ENCODE measurements around the gene CKAP4. TPM values are rescaled to one million over a fixed set of nuclear protein-coding genes. Genes with fewer than 3 reads are reported as not detected.

The CKAP4 gene
- total and polyA plus RNA-seq, 10 of the 15 experiments (the other 5 are each of a cell fraction or from before 2014, with no cell fraction given): 0.39 to 23.6 (median 11.1) TPM

DNA sequence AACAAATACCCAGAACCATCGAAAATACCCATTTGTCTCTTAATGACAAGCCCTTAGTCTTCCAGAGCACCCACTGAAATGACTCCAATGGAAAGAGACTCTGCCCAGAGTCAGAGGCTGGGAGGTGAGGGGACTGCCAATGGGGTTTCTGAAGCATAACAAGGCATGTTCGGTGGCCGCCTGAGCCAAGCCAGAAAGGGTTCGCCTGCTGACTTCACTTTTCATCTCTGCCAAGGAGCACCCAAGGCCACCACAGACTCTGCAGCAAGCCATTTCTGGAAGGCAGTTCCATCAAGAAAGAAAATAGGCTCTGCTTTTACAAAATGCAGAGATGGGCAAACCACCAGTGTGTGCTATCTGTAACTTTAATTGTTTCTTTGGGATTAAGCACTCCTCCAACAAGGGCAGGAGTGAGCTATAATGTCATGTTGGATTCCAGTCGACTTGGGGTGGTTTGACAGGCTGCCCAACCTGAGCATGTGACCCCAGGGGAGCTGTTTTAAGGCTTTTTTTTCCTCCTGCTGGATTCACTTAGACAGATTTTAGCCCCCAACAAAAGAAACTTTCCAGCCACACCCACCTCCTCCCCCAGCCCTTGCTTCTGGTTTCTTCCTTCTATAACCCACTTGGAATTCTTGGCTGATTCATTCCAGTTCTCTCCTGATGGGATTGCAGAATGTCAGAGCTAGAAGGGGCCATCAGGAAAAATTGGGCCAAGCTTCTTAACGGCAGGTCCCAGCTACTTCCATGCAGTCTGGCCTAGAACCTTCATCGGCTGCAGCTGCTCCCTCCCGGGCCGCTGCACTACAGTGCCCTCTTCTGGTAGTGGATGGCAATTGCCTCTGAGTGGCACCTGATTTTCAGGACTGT lies 24.1 kb downstream of the CKAP4 start (continued):
- no peak for TF ChIP-seq ZNF217 (IDR thresholded peaks at IDR 0.05)
- TF ChIP-seq BCL11A (IDR thresholded peaks at IDR 0.05; ENCODE audit: low read depth, low read length): no peak
- TF ChIP-seq, protein P1, sequence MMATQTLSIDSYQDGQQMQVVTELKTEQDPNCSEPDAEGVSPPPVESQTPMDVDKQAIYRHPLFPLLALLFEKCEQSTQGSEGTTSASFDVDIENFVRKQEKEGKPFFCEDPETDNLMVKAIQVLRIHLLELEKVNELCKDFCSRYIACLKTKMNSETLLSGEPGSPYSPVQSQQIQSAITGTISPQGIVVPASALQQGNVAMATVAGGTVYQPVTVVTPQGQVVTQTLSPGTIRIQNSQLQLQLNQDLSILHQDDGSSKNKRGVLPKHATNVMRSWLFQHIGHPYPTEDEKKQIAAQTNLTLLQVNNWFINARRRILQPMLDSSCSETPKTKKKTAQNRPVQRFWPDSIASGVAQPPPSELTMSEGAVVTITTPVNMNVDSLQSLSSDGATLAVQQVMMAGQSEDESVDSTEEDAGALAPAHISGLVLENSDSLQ (IDR thresholded peaks at IDR 0.05): peak; percentile 64
- TF ChIP-seq MEF2B (IDR thresholded peaks at IDR 0.05; ENCODE audit: partially characterized antibody, poor library complexity, severe bottlenecking): no peak
- TF ChIP-seq, protein P2, sequence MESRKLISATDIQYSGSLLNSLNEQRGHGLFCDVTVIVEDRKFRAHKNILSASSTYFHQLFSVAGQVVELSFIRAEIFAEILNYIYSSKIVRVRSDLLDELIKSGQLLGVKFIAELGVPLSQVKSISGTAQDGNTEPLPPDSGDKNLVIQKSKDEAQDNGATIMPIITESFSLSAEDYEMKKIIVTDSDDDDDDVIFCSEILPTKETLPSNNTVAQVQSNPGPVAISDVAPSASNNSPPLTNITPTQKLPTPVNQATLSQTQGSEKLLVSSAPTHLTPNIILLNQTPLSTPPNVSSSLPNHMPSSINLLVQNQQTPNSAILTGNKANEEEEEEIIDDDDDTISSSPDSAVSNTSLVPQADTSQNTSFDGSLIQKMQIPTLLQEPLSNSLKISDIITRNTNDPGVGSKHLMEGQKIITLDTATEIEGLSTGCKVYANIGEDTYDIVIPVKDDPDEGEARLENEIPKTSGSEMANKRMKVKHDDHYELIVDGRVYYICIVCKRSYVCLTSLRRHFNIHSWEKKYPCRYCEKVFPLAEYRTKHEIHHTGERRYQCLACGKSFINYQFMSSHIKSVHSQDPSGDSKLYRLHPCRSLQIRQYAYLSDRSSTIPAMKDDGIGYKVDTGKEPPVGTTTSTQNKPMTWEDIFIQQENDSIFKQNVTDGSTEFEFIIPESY (IDR thresholded peaks at IDR 0.05): no peak
- TF ChIP-seq TBL1XR1 (IDR thresholded peaks at IDR 0.05; ENCODE audit: low read depth, low read length): no peak
- TF ChIP-seq PAX8 (IDR thresholded peaks at IDR 0.05): no peak
- no peak for TF ChIP-seq HDAC6 (IDR thresholded peaks at IDR 0.05; ENCODE audit: unreplicated experiment)
- no peak for TF ChIP-seq CBX5 (IDR thresholded peaks at IDR 0.05; ENCODE audit: low read depth)
- no peak for TF ChIP-seq SMAD5 (IDR thresholded peaks at IDR 0.05; ENCODE audit: low read depth)
- no peak for TF ChIP-seq BMI1 (IDR thresholded peaks at IDR 0.05; ENCODE audit: borderline replicate concordance)
- no peak for TF ChIP-seq MTA3 (IDR thresholded peaks at IDR 0.05; ENCODE audit: borderline replicate concordance, low read length)
- no peak for TF ChIP-seq ZNF24 (IDR thresholded peaks at IDR 0.05)
- no peak for TF ChIP-seq KLF5 (IDR thresholded peaks at IDR 0.05; ENCODE audit: partially characterized antibody)
- 0 out of 2 replicates have a peak, but pooled peaks have one; percentile 65 for TF ChIP-seq TCF12 (IDR thresholded peaks at IDR 0.05; ENCODE audit: low read depth, low read length)
- no peak for TF ChIP-seq IKZF2 (IDR thresholded peaks at IDR 0.05)
- TF ChIP-seq CHD1 (IDR thresholded peaks at IDR 0.05; ENCODE audit: low read depth, low read length): no peak
- no peak for TF ChIP-seq BACH1 (IDR thresholded peaks at IDR 0.05; ENCODE audit: borderline replicate concordance)
- TF ChIP-seq STAT1 (conservative IDR thresholded peaks at IDR 0.05): no peak
- no peak for TF ChIP-seq SMAD1 (IDR thresholded peaks at IDR 0.05; ENCODE audit: low read depth, partially characterized antibody)
- TF ChIP-seq ATF7 (IDR thresholded peaks at IDR 0.05; ENCODE audit: low read depth): no peak
- TF ChIP-seq BHLHE40 (IDR thresholded peaks at IDR 0.05; ENCODE audit: borderline replicate concordance in 1 of 2, low read depth in 2 of 2, low read length in 1 of 2): 0 out of 4 replicates have a peak, but pooled peaks of 1 of the 2 experiments have one; percentile 26
- TF ChIP-seq NR2F1 (conservative IDR thresholded peaks at IDR 0.05): no peak
- TF ChIP-seq CBX3 (IDR thresholded peaks at IDR 0.05; ENCODE audit: borderline replicate concordance, low read depth): no peak
- TF ChIP-seq LARP7 (IDR thresholded peaks at IDR 0.05): no peak
- TF ChIP-seq YY1 (IDR thresholded peaks at IDR 0.05; ENCODE audit: low read depth, low read length): peak; percentile 46; the same call in 1 of the 2 replicates
- TF ChIP-seq, protein P3, sequence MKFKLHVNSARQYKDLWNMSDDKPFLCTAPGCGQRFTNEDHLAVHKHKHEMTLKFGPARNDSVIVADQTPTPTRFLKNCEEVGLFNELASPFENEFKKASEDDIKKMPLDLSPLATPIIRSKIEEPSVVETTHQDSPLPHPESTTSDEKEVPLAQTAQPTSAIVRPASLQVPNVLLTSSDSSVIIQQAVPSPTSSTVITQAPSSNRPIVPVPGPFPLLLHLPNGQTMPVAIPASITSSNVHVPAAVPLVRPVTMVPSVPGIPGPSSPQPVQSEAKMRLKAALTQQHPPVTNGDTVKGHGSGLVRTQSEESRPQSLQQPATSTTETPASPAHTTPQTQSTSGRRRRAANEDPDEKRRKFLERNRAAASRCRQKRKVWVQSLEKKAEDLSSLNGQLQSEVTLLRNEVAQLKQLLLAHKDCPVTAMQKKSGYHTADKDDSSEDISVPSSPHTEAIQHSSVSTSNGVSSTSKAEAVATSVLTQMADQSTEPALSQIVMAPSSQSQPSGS (IDR thresholded peaks at IDR 0.05; ENCODE audit: low read length): no peak
- no peak for TF ChIP-seq TCF3 (IDR thresholded peaks at IDR 0.05; ENCODE audit: borderline replicate concordance, insufficient read depth, low read depth, low read length)
- TF ChIP-seq CBFB (IDR thresholded peaks at IDR 0.05; ENCODE audit: low read depth): no peak
